ENCODE data around the gene PTGS1. TPM values are rescaled to one million over a fixed set of nuclear protein-coding genes. Genes with fewer than 3 reads are reported as not detected.

PTGS1 gene
- total RNA-seq, 1 donor from 2014 or later = 33.4 TPM

GRCh38 chr9:122346478-122347347 is 24.1 kb upstream of the PTGS1 start:
- peak; percentile 77 for DNase-seq (ENCODE audit: low spot score)
- Mint-ChIP-seq H3K4me1 (ENCODE audit: unreplicated experiment) (peaks cover 20% of the 10 kb centered on the region), H3K4me3 (ENCODE audit: unreplicated experiment) (peak overlapping the region; percentile 85), H3K9me3 (ENCODE audit: unreplicated experiment) (no peaks in the 10 kb centered on the region), H3K27me3 (ENCODE audit: unreplicated experiment) (peaks cover 10% of the 10 kb centered on the region), H3K27ac (ENCODE audit: unreplicated experiment) (peak overlapping the region; percentile 92), H3K36me3 (ENCODE audit: low read depth, unreplicated experiment) (no peaks in the 10 kb centered on the region)
- no peak for TF ChIP-seq CTCF (IDR thresholded peaks at IDR 0.05; ENCODE audit: unreplicated experiment)

DNA sequence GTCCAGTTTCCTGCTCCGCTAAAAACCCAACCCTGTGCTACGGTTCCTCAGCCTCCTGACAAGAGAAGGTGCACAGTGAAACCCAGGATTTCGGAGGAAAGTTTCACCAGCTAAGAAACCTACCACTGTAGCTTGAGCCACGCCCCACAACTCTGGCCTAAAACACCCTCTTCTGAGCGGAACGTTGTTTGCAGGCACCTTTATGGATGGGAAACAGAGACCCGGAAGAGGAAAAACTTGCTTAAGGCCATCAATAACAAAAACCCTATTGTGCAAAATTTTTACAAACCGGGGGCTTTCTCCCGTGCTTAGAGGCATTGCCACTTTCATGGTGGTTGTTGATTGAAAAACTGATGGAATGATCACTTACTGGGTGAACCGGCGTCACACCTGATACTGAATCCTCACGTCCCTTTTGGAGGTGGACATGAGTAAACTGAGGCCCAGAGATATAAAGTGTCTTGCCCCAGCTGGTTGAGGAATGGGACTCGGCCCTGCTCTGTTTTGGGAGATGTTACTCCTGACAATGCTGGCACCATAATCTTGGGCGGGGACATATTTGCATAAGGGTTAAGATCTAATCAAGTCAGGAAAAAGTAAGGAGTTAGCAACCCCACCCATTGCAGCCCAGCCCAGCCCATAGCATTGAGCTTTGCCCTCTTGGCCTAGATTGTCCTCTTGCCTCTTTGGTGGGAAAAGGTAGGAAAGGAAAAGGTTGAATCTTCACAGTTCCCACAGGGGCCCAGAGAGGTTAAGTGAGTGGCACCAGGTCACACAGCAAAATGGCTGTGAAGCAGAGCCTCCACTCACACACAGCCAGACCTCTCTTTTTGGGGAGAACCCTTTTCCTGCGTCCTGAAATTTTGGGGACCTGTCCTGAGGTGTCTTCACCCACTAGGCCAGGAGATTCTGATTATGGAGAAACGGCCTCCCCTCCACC is 23.2 kb upstream of the PTGS1 start:
- peaks cover 20% of the 10 kb centered on the region for H3K4me1 Mint-ChIP-seq (ENCODE audit: unreplicated experiment)
- peaks cover 10% of the 10 kb centered on the region for H3K27me3 Mint-ChIP-seq (ENCODE audit: unreplicated experiment)
- H3K4me3 Mint-ChIP-seq (ENCODE audit: unreplicated experiment) = peak overlapping the region; percentile 85
- H3K9me3 Mint-ChIP-seq (ENCODE audit: unreplicated experiment) = no peaks in the 10 kb centered on the region
- peak overlapping the region; percentile 92 for H3K27ac Mint-ChIP-seq (ENCODE audit: unreplicated experiment)
- TF ChIP-seq CTCF (IDR thresholded peaks at IDR 0.05; ENCODE audit: unreplicated experiment) = no peak
- no peaks in the 10 kb centered on the region for H3K36me3 Mint-ChIP-seq (ENCODE audit: low read depth, unreplicated experiment)
- no peak for DNase-seq (ENCODE audit: low spot score)

- DNase-seq (ENCODE audit: low spot score) = peak; percentile 59
- Mint-ChIP-seq H3K27me3 (ENCODE audit: unreplicated experiment) (peaks cover 11% of the 10 kb centered on the region), H3K4me3 (ENCODE audit: unreplicated experiment) (peak overlapping the region; percentile 70), H3K4me1 (ENCODE audit: unreplicated experiment) (peaks cover 20% of the 10 kb centered on the region), H3K9me3 (ENCODE audit: unreplicated experiment) (no peaks in the 10 kb centered on the region), H3K36me3 (ENCODE audit: low read depth, unreplicated experiment) (no peaks in the 10 kb centered on the region), H3K27ac (ENCODE audit: unreplicated experiment) (peak overlapping the region; percentile 84)
- TF ChIP-seq CTCF (IDR thresholded peaks at IDR 0.05; ENCODE audit: unreplicated experiment) = no peak
These were observed 22.5 kb upstream of the PTGS1 start for GRCh38 chr9:122348288-122348777.

- Mint-ChIP-seq H3K9me3 (ENCODE audit: unreplicated experiment) (no peaks in the 10 kb centered on the region), H3K4me1 (ENCODE audit: unreplicated experiment) (peaks cover 20% of the 10 kb centered on the region), H3K36me3 (ENCODE audit: low read depth, unreplicated experiment) (no peaks in the 10 kb centered on the region), H3K27ac (ENCODE audit: unreplicated experiment) (peak overlapping the region; percentile 84), H3K27me3 (ENCODE audit: unreplicated experiment) (peaks cover 11% of the 10 kb centered on the region), H3K4me3 (ENCODE audit: unreplicated experiment) (peak overlapping the region; percentile 70)
- TF ChIP-seq CTCF (IDR thresholded peaks at IDR 0.05; ENCODE audit: unreplicated experiment) = no peak
- no peak for DNase-seq (ENCODE audit: low spot score)
These were observed 22.0 kb upstream of the PTGS1 start for GRCh38 chr9:122348791-122349190.

Measured in endothelial cell (in vitro differentiated cells).